ENCODE measurements around the gene PRR16.

GRCh38 chr5:120692325-120692724 is 228.2 kb downstream of the PRR16 start:
- TF ChIP-seq POLR2A (IDR thresholded peaks at IDR 0.05), result no peak
- no peak for TF ChIP-seq CTCF (IDR thresholded peaks at IDR 0.05)

Measured in lower leg skin (tissue), 3 donors.